ENCODE data around the gene ABCC4.

DNA sequence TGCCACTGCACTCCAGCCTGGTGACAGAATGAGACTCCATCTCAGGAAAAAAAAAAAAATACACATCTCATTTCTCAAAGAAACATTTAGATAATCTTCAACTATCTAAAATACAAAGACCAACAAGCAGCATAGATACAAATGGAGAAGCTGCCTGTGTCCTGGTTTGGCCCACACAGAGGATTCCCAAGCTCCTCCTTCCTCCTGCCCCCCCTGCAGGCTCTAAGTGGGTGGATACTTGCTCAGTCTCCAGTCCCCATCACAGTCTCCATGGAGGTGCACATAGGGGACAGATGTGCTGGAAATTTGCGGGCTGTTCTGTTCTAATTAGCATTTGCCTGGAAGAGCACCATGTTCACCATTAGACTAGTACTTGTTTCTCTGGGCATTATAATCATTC lies 59.9 kb downstream of the ABCC4 start:
- TF ChIP-seq ARNT (IDR thresholded peaks at IDR 0.05) = no peak
- TF ChIP-seq TARDBP (IDR thresholded peaks at IDR 0.05) = no peak
- no peak for TF ChIP-seq SP1 (IDR thresholded peaks at IDR 0.05)
- TF ChIP-seq BHLHE40 (IDR thresholded peaks at IDR 0.05; ENCODE audit: borderline replicate concordance) = no peak
- TF ChIP-seq FOXA1 (IDR thresholded peaks at IDR 0.05) = no peak
- no peak for TF ChIP-seq LEF1 (IDR thresholded peaks at IDR 0.05; ENCODE audit: borderline replicate concordance)
- no peak for TF ChIP-seq ZNF384 (IDR thresholded peaks at IDR 0.05)

All from HEK293T (cell line).